Panc1 (cell line): ENCODE measurements around the gene MYRIP.

ENCODE experiments used
- POLR2AphosphoS5 ChIP-seq: IDR thresholded peaks from 2 replicates; pipeline ENCODE4 v1.6.1; 2012; ENCODE audit warnings: mild to moderate bottlenecking, low read depth, low read length, moderate library complexity
- REST ChIP-seq, 2 experiments: IDR thresholded peaks; 2 replicates each; pipeline ENCODE4 v1.6.1; 2011 to 2012; ENCODE audit warnings: low read depth in 2 of 2, control low read depth in 1 of 2, low read length in 1 of 2, mild to moderate bottlenecking in 1 of 2, moderate library complexity in 1 of 2; ENCODE audit not compliant: insufficient read depth in 1 of 2
- SIN3A ChIP-seq: IDR thresholded peaks from 2 replicates; pipeline ENCODE4 v1.6.1; 2012; ENCODE audit warnings: low read depth, mild to moderate bottlenecking, low read length, moderate library complexity, borderline replicate concordance; ENCODE audit not compliant: insufficient read depth
- TCF7L2 ChIP-seq: IDR thresholded peaks from 2 replicates; pipeline ENCODE4 v1.6.1; 2011; ENCODE audit warnings: mild to moderate bottlenecking, low read depth, low read length, inconsistent platforms
- TF ChIP-seq, protein P1 (sequence below): fragments of 450-650 bp; IDR thresholded peaks from 2 replicates; pipeline ENCODE4 v1.5.1; 2017; ENCODE audit warnings: mild to moderate bottlenecking

- TF ChIP-seq, protein P1, sequence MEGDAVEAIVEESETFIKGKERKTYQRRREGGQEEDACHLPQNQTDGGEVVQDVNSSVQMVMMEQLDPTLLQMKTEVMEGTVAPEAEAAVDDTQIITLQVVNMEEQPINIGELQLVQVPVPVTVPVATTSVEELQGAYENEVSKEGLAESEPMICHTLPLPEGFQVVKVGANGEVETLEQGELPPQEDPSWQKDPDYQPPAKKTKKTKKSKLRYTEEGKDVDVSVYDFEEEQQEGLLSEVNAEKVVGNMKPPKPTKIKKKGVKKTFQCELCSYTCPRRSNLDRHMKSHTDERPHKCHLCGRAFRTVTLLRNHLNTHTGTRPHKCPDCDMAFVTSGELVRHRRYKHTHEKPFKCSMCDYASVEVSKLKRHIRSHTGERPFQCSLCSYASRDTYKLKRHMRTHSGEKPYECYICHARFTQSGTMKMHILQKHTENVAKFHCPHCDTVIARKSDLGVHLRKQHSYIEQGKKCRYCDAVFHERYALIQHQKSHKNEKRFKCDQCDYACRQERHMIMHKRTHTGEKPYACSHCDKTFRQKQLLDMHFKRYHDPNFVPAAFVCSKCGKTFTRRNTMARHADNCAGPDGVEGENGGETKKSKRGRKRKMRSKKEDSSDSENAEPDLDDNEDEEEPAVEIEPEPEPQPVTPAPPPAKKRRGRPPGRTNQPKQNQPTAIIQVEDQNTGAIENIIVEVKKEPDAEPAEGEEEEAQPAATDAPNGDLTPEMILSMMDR, result peak; percentile 83
- TF ChIP-seq SIN3A (no peak), POLR2AphosphoS5 (no peak), REST (IDR thresholded peaks at IDR 0.05; ENCODE audit: insufficient read depth in 1 of 2, low read depth in 2 of 2, low read length in 1 of 2) (no peak), TCF7L2 (no peak)
These were observed 382.5 kb downstream of the MYRIP start for GRCh38 chr3:40191850-40192448.
